ENCODE data around the gene ZNF710.
"Not testable (repeated sequence)": the region's sequence is repeated elsewhere in the genome, so short reads cannot be mapped to it uniquely, and the experiment has no call there.

ZNF710 gene

GRCh38 chr15:90062462-90062932 is 61.4 kb downstream of the ZNF710 start:
- no peak for DNase-seq

GRCh38 chr15:90062973-90063769 is 62.0 kb downstream of the ZNF710 start:
- DNase-seq, result no peak

- DNase-seq, result no peak
These were observed 62.7 kb downstream of the ZNF710 start for GRCh38 chr15:90063770-90064247.

GRCh38 chr15:90064911-90065681 is 64.0 kb downstream of the ZNF710 start:
- DNase-seq, result no peak

- DNase-seq, result no peak
These were observed 64.5 kb downstream of the ZNF710 start for GRCh38 chr15:90065682-90066049.

GRCh38 chr15:90067181-90067952 is 66.2 kb downstream of the ZNF710 start:
- DNase-seq, result no peak

GRCh38 chr15:90067953-90068606 is 67.0 kb downstream of the ZNF710 start:
- no peak for DNase-seq

GRCh38 chr15:90070623-90071022 is 69.5 kb downstream of the ZNF710 start:
- DNase-seq, result not testable (repeated sequence)

- peak; percentile 62 for DNase-seq
These were observed 70.2 kb downstream of the ZNF710 start for GRCh38 chr15:90071220-90071807.

- DNase-seq, result no peak
These were observed 72.0 kb downstream of the ZNF710 start for GRCh38 chr15:90072978-90073640.

GRCh38 chr15:90074023-90074422 is 72.9 kb downstream of the ZNF710 start:
- DNase-seq, result no peak

- DNase-seq, result no peak
These were observed 73.8 kb downstream of the ZNF710 start for GRCh38 chr15:90074916-90075315.

- DNase-seq, result no peak
These were observed 74.5 kb downstream of the ZNF710 start for GRCh38 chr15:90075420-90076289.

GRCh38 chr15:90076716-90077115 is 75.6 kb downstream of the ZNF710 start:
- DNase-seq, result no peak

GRCh38 chr15:90078965-90079364 is 77.8 kb downstream of the ZNF710 start:
- DNase-seq, result no peak

- no peak for DNase-seq
These were observed 78.7 kb downstream of the ZNF710 start for GRCh38 chr15:90079619-90080457.

GRCh38 chr15:90080458-90080755 is 79.3 kb downstream of the ZNF710 start:
- no peak for DNase-seq

GRCh38 chr15:90080818-90081393 is 79.8 kb downstream of the ZNF710 start:
- DNase-seq, result no peak

- DNase-seq, result no peak
These were observed 81.1 kb downstream of the ZNF710 start for GRCh38 chr15:90082140-90082715.

Data from activated CD4-positive, CD25-positive, alpha-beta regulatory T cell treated with anti-CD3 and anti-CD28 coated beads, Interleukin-2, amount 50 U/mL, for 72 hours (primary cell).